HuH-7 (cell line): ENCODE results near the gene FOXI1.
A peak's percentile ranks its signal among the peaks of the same experiment; 100 is the strongest.
"Not testable (repeated sequence)": the region's sequence is repeated elsewhere in the genome, so short reads cannot be mapped to it uniquely, and the experiment has no call there.

Source experiments
- DNase-seq: peaks from one replicate; pipeline ENCODE4 v3.0.0; 2011; ENCODE audit warnings: low spot score

Gene FOXI1

GRCh38 chr5:170092455-170093101 lies 13.1 kb upstream of the FOXI1 start:
- DNase-seq: no peak

DNA sequence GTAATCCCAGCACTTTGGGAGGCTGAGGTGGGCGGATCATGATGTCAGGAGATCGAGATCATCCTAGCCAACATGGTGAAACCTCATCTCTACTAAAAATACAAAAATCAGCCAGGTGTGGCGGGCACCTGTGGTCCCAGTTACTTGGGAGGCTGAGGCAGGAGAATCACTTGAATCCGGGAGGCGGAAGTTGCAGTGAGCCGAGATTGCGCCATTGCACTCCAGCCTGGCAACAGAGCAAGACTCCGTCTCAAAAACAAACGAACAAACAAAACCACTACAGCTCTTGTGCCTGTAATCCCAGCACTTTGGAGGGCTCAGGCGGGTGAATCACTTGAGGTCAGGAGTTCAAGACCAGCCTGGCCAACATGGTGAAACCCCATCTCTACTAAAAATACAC lies 11.4 kb upstream of the FOXI1 start:
- DNase-seq: not testable (repeated sequence)

GRCh38 chr5:170095646-170096045 lies 10.1 kb upstream of the FOXI1 start:
- DNase-seq: no peak

- DNase-seq: no peak
Observed at GRCh38 chr5:170097934-170098333, 7.8 kb upstream of the FOXI1 start.

DNA sequence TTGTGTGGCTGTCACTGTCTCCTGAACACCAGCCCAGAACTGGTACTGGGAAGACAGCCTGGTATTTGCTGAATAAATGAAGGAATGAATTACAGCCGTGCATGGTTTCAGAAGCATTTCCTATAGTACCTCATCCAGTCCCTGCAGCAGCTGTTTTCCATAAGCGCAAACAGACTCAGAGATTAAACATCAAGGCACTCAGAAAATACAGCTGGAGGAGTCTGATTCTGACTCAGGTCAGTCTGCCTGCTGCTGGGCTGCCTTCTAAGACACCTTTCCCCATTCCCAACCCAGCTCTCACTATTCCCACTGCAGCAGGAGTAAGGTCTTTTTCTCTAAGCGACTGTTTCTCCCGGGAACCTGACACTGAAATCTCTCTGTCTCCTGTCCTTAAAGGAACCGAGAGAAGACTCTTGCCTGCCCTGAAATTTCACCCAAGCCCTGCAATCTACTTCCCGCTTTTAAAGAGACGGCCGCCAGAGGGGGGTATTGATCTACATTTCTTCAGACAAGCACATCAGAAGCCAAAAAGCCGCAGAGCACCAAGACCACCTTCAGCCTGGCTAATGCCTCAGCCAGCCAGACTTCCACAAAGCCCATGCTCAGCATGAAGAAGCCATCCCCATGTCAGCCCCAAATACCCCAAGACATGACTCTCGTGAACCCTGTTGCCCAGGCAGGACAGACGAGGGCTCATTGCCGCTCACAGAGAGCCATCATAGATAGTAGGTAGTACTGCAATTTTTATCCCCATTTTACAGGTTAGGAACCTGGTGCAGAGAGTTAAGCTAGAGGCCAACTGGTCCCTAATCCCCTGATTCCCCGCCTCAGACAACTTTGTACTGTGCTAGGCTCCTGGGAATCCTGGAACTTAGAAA lies 5.4 kb upstream of the FOXI1 start:
- peak; percentile 43 for DNase-seq

DNA sequence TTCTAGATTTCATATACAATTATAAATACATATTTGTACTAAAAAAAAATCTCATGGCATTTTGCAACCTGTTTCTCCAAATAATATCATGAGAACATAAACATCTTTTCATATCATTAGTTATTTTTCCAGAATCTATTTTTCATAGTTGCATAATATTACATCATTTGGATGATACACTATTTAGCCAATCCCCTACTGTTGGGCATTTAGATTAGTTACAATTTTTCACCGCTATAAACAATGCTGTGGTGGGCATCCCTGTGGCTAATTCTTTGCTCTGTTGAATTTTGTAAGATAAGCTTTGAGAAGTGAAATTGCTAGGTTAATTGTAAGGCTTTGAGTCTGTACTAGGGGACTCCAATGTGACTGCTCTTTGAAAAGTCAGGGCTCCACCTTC lies 2.2 kb upstream of the FOXI1 start:
- DNase-seq: no peak

- no peak for DNase-seq
Observed at GRCh38 chr5:170104299-170104698, 1.4 kb upstream of the FOXI1 start.

DNA sequence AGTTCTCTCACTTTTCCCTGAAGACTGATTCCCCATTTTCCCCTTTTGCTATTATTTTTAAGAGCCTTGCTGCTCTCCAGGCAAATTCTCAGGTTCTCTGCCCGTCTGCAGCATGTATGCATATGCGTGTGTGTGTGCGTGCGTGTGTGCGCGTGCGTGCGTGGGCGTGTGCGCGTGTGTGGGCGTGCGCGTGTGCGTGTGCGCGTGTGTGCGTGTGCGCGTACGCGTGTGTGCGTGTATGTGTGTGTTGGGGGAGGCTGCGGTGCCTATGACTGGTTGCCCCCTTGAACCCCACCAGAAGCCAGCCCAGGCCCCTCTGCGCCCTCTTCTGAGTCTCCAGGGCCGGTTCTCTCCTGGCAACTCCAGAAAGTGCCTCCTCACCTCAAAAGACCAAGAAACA lies 987 bp upstream of the FOXI1 start:
- no peak for DNase-seq

- no peak for DNase-seq
Observed at GRCh38 chr5:170107674-170108073, 2.0 kb downstream of the FOXI1 start.

- DNase-seq: no peak
Observed at GRCh38 chr5:170108266-170108785, 2.6 kb downstream of the FOXI1 start.

- DNase-seq: no peak
Observed at GRCh38 chr5:170109059-170110031, 3.6 kb downstream of the FOXI1 start.

DNA sequence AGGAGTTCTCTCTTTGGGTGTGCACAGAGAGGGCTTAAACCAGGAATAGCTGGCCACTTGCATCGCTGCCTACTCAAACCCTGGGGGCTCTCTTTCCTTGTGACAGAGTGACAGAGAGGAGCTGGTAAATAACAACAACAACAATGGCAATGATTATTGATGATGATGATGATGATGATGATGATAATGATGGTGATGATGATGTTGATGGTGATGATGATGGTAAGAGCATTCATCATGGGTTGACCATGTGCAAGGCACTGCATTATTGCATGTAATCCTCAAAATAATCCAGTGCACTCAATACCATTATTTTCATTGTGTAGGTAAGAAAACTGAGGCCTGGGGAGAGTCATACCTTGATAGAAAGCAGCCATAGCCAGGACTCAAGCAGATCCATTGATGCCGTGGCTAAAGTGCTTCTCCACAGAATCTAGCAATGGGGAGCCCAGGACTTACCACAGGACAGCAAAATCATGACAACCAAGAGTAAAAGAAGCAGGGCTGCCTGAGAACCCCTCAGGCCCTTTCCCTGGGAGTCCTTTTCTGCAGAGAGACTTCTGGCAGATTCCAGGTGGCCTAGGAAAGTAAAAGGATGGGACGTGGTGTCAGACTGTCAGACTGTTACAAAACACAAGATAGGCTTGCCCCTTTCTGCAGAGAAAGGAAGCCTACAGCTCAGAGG lies 4.8 kb downstream of the FOXI1 start:
- no peak for DNase-seq

GRCh38 chr5:170111088-170111785 lies 5.5 kb downstream of the FOXI1 start:
- DNase-seq: no peak

GRCh38 chr5:170112876-170113521 lies 7.3 kb downstream of the FOXI1 start:
- DNase-seq: no peak

- DNase-seq: no peak
Observed at GRCh38 chr5:170113522-170113900, 7.8 kb downstream of the FOXI1 start.

- no peak for DNase-seq
Observed at GRCh38 chr5:170114271-170114670, 8.6 kb downstream of the FOXI1 start.

DNA sequence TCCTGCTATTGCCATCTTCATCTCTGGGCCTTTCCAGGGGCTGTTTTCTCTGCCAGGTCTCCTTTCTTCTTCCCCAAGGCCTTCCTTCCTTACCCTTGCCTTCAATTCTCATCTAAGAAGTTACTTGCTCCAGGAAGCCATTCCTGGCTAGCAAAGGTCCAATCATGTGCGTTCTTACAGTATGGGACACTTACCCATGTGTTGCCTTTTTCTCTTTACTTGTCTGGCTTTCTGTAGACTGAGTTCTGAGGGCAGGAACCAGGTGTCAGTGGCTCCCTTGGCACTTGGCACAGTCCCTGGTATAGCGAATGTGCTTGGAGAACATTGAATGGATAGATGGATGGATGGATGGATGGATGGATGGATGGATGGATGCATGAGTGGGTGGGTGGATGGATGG lies 10.2 kb downstream of the FOXI1 start:
- no peak for DNase-seq

DNA sequence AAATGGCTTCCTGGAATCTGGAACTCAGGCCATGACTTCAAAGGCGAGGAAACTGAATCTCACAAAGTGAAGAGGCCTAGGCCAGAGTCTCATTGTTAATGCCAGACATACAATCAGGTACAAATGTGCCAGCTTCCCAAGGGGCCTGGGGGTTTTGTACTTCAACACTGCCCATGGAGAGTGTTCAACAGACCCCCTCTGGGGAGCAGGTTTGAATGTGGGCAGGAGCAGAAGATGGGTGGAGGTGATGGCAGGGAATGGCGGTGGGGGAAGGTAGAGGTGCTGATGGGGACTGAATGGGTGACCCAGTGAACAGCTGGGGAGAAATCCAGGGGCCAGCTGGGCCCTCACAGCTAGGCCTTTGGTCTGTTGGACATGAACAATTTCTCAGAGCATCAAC lies 12.0 kb downstream of the FOXI1 start:
- DNase-seq: no peak

- no peak for DNase-seq
Observed at GRCh38 chr5:170120576-170120975, 14.9 kb downstream of the FOXI1 start.

DNA sequence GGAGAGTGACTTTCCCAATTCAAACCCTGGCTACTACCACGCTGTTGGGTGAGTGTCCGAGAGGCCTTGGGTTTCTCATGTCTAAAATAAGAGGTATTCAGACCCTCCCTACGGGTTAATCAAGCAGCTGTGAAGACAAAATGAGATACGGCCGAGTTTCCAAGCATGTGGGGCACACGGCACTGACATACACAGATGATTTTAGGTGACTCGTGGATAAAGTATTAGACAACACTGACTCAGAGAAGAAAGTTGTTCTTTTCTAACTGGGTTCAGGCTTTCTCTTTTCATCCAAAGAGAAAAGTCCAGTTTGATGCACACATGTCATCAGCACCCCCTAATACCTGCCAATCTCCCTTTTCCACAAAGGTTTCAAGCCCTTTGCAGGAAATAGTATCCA lies 15.6 kb downstream of the FOXI1 start:
- no peak for DNase-seq
